ENCODE measurements around the gene LRFN5. TPM values are rescaled to one million over a fixed set of nuclear protein-coding genes. Genes with fewer than 3 reads are reported as not detected.

The LRFN5 gene
- total RNA-seq, 2 donors from 2014 or later: 0.50 to 5.3 TPM

GRCh38 chr14:41824441-41824840 lies 217.8 kb downstream of the LRFN5 start:
- Histone ChIP-seq H3K4me1 (replicated peaks) (no peaks in the 10 kb centered on the region), H3K27ac (no peak overlapping the region), H3K9me3 (no peaks in the 10 kb centered on the region), H3K36me3 (no peaks in the 10 kb centered on the region), H3K4me3 (no peak overlapping the region), H3K27me3 (replicated peaks; ENCODE audit: insufficient read depth) (no peaks in the 10 kb centered on the region)
- TF ChIP-seq CTCF (IDR thresholded peaks at IDR 0.05) (no peak), POLR2A (IDR thresholded peaks at IDR 0.05) (no peak), POLR2AphosphoS5 (IDR thresholded peaks at IDR 0.05) (no peak)
- DNase-seq (ENCODE audit: low spot score): no peak
- intact Hi-C loops (cut with DNase I): no loop called here
- WGBS: 94% methylated on average over 2 of the region's 2 CpGs

- DNase-seq (ENCODE audit: low spot score): no peak
- Histone ChIP-seq H3K36me3 (no peaks in the 10 kb centered on the region), H3K27me3 (replicated peaks; ENCODE audit: insufficient read depth) (no peaks in the 10 kb centered on the region), H3K4me3 (no peak overlapping the region), H3K9me3 (no peaks in the 10 kb centered on the region), H3K27ac (no peak overlapping the region), H3K4me1 (replicated peaks) (no peaks in the 10 kb centered on the region)
- 89% methylated on average over 1 of the region's 1 CpG for WGBS
- TF ChIP-seq POLR2A (IDR thresholded peaks at IDR 0.05) (no peak), CTCF (IDR thresholded peaks at IDR 0.05) (no peak), POLR2AphosphoS5 (IDR thresholded peaks at IDR 0.05) (no peak)
- intact Hi-C loops (cut with DNase I): no loop called here
Observed at GRCh38 chr14:41825622-41826021, 218.9 kb downstream of the LRFN5 start.

GRCh38 chr14:41830714-41831406 lies 224.2 kb downstream of the LRFN5 start:
- Histone ChIP-seq H3K27ac (no peak overlapping the region), H3K4me3 (no peak overlapping the region), H3K36me3 (no peaks in the 10 kb centered on the region), H3K4me1 (replicated peaks) (no peaks in the 10 kb centered on the region), H3K27me3 (replicated peaks; ENCODE audit: insufficient read depth) (no peaks in the 10 kb centered on the region), H3K9me3 (no peaks in the 10 kb centered on the region)
- intact Hi-C loops (cut with DNase I): no loop called here
- no peak for TF ChIP-seq POLR2AphosphoS5 (IDR thresholded peaks at IDR 0.05)
- TF ChIP-seq POLR2A (IDR thresholded peaks at IDR 0.05): no peak
- no peak for TF ChIP-seq CTCF (IDR thresholded peaks at IDR 0.05)
- WGBS: 14% methylated on average over 2 of the region's 2 CpGs
- no peak for DNase-seq (ENCODE audit: low spot score)

GRCh38 chr14:41839661-41840060 lies 233.0 kb downstream of the LRFN5 start:
- no peak for DNase-seq (ENCODE audit: low spot score)
- 69% methylated on average over 2 of the region's 2 CpGs for WGBS
- H3K27ac ChIP-seq: no peak overlapping the region
- H3K27me3 ChIP-seq (replicated peaks; ENCODE audit: insufficient read depth): no peaks in the 10 kb centered on the region
- no peaks in the 10 kb centered on the region for H3K9me3 ChIP-seq
- H3K4me1 ChIP-seq (replicated peaks): no peaks in the 10 kb centered on the region
- TF ChIP-seq POLR2AphosphoS5 (IDR thresholded peaks at IDR 0.05): no peak
- no peak for TF ChIP-seq POLR2A (IDR thresholded peaks at IDR 0.05)
- TF ChIP-seq CTCF (IDR thresholded peaks at IDR 0.05): no peak
- H3K4me3 ChIP-seq: no peak overlapping the region
- no peaks in the 10 kb centered on the region for H3K36me3 ChIP-seq
- intact Hi-C loops (cut with DNase I): no loop called here

- Histone ChIP-seq H3K36me3 (no peaks in the 10 kb centered on the region), H3K27ac (no peak overlapping the region), H3K27me3 (replicated peaks; ENCODE audit: insufficient read depth) (no peaks in the 10 kb centered on the region), H3K9me3 (no peaks in the 10 kb centered on the region), H3K4me3 (no peak overlapping the region), H3K4me1 (replicated peaks) (no peaks in the 10 kb centered on the region)
- TF ChIP-seq POLR2AphosphoS5 (IDR thresholded peaks at IDR 0.05) (no peak), POLR2A (IDR thresholded peaks at IDR 0.05) (no peak), CTCF (IDR thresholded peaks at IDR 0.05) (no peak)
- WGBS: 66% methylated on average over 2 of the region's 2 CpGs
- intact Hi-C loops (cut with DNase I): no loop called here
- no peak for DNase-seq (ENCODE audit: low spot score)
Observed at GRCh38 chr14:41859336-41859735, 252.7 kb downstream of the LRFN5 start.

Data from prostate gland (tissue), 2 donors.